Bronchial epithelial cell (primary cell): ENCODE results near the gene CCNJ. TPM values are rescaled to one million over a fixed set of nuclear protein-coding genes. Genes with fewer than 3 reads are reported as not detected.

Experiments
- DNase-seq: peaks from one replicate; pipeline ENCODE4 v3.0.0-alpha.2; 2010; ENCODE audit warnings: low read depth
- FAIRE-seq: peaks from 2 replicates; lab custom pipeline; 2011; peaks lifted over from hg19 to GRCh38; lab: Jason Lieb, UNC
- H3K27me3 ChIP-seq: 2 replicates; pipeline ENCODE4 v1.5.1; 2011; ENCODE audit warnings: low read length; ENCODE audit not compliant: control insufficient read depth, insufficient read depth
- H3K36me3 ChIP-seq: 2 replicates; pipeline ENCODE4 v1.5.1; 2011; ENCODE audit warnings: low read length; ENCODE audit not compliant: control insufficient read depth, insufficient read depth
- H3K4me3 ChIP-seq: 2 replicates; pipeline ENCODE4 v1.5.1; 2011; ENCODE audit warnings: mild to moderate bottlenecking, low read depth, low read length, control low read depth
- total RNA-seq: library from RNA; depleted of rRNA; stranded (reverse); fragments of >200 nt; gene quantifications from 2 replicates; pipeline ENCODE4 v1.2.1, GENCODE V29; 2014
- TF ChIP-seq, protein P1 (sequence below): IDR thresholded peaks from 2 replicates; pipeline ENCODE4 v1.5.1; 2011; ENCODE audit warnings: mild to moderate bottlenecking, moderate library complexity, low read length, control low read depth, inconsistent platforms; ENCODE audit not compliant: insufficient read depth, severe bottlenecking

CCNJ gene
- total RNA-seq, 1 donor from 2014 or later: 10.5 TPM

DNA sequence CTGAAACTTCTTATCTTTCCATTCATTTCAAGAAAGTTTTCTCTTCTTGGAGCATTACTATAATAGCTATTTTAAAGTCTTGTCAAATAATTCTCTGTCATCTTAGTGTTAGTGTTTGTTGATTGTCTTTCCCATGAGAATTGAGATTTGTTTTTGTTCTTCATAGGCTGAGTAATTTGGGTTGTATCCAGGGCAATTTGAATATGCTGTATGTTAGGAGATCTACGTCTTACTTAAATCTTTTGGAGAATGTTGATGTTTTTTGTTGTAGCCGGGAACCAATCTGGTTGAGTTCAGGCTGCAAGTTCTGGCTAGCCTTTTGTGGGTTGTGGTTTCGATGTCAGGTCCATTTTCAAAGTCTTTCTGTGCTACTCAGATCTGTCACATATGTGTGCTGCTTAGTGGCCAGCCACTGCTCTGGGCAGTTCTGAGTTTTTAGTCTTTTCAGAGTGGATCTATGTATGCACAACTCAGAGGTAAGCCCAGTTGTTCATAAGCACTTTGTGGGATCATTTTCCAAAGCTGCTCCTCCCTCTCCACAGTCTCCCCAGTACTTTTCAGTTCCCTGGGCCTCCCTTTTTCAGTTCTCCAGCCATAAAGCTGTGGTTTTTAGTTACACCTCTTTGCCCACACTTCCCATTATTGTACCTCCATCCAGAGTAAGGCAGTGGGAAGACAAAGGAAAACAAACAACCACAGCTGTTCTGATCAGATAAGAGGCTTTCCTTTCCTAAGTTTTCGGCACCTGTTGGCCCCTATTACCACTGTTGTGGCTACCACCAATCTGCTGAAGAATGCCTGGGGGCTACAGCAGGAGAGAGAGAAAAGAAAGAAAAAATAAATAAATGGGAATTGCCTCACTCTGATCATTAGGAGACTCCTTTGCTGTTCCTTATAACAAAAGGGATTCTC lies 4.7 kb upstream of the CCNJ start:
- no peaks in the 10 kb centered on the region for H3K36me3 ChIP-seq
- no peaks in the 10 kb centered on the region for H3K27me3 ChIP-seq
- TF ChIP-seq, protein P1, sequence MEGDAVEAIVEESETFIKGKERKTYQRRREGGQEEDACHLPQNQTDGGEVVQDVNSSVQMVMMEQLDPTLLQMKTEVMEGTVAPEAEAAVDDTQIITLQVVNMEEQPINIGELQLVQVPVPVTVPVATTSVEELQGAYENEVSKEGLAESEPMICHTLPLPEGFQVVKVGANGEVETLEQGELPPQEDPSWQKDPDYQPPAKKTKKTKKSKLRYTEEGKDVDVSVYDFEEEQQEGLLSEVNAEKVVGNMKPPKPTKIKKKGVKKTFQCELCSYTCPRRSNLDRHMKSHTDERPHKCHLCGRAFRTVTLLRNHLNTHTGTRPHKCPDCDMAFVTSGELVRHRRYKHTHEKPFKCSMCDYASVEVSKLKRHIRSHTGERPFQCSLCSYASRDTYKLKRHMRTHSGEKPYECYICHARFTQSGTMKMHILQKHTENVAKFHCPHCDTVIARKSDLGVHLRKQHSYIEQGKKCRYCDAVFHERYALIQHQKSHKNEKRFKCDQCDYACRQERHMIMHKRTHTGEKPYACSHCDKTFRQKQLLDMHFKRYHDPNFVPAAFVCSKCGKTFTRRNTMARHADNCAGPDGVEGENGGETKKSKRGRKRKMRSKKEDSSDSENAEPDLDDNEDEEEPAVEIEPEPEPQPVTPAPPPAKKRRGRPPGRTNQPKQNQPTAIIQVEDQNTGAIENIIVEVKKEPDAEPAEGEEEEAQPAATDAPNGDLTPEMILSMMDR: no peak
- peak; percentile 39 for DNase-seq
- peak; percentile 18 for FAIRE-seq
- no peak overlapping the region for H3K4me3 ChIP-seq

DNA sequence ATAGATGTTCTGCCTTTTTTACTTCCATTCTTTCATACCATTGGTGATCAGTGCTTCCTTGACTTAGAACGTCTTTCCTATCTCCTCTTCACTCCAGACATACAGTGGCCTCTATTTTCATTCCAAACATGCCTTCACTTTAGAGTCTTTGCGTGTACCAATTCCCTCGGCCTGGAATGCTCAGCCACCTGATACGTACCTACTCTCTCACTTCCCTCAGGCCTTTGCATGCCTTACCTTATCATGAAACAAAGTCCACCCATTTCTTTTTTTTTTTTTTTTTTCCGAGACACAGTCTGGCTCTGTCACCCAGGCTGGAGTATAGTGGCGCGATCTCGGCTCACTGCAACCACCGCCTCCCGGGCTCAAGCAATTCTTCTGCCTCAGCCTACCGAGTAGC lies 2.2 kb upstream of the CCNJ start:
- no peak for FAIRE-seq
- TF ChIP-seq, protein P1: no peak
- Histone ChIP-seq H3K36me3 (peaks cover 2% of the 10 kb centered on the region), H3K4me3 (no peak overlapping the region), H3K27me3 (no peaks in the 10 kb centered on the region)
- DNase-seq: no peak

DNA sequence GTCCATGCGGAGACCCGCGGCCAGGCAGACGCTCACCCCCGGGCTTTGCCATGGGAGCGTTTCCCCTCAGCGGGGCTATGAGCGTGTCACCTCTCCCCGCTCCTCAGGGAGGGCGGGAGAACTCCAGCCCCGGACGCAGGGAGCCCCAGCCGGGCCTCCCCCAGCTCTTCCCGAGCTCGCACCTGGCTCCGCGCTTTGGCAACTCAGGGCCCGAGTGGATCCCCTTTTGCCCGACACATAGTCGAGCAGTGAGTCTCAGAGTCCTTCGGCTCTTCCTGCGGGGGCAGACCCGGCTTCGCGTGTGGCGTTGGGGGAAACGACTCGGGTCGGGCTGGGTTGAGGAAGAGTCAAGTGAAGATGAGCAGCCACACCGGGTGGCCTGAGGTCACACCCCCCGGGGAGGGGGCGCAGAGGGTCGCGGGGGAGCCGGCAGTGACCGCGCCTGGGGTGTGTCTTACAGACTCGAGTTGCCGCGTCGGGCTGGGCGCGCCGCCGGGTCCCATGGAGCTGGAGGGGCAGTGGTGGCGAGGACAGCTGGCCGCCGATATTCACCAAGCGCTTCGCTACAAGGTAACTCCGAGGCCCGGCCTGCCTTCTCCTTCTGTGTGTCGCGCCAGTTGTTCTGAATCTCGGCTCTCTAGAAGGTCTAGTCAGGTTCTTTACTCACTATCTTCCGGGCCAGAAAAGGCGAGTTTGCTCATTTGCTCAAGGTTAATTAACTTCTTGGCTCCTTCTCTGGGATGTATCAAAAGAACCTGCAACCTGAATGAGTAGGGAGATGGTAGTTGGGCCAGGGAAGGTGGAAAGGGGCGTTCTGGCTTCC lies 721 bp downstream of the CCNJ start:
- DNase-seq (peak; percentile 28), FAIRE-seq (no peak)
- Histone ChIP-seq H3K36me3 (peaks cover 2% of the 10 kb centered on the region), H3K27me3 (no peaks in the 10 kb centered on the region), H3K4me3 (peak overlapping the region; percentile 90)
- TF ChIP-seq, protein P1: no peak

DNA sequence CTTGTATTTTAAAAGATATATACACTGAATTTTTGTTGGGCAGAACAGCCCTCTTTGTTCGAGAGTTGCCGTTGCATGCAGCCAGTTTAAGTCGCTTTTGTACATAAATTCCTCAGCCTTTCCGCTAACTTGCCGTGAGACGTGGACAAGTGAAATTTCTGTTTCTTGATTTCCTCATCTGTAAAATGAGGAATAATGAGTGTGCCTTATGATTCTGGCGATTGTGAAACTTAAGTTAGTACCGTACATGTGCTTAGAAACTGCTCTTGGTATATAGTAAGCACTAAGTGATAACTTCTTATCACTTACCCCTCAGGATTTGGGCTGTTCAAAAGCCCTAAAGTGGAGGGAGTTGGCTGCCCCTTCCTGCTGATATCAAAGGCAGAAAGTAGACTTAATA lies 1.4 kb downstream of the CCNJ start:
- TF ChIP-seq, protein P1: no peak
- no peak for FAIRE-seq
- Histone ChIP-seq H3K27me3 (no peaks in the 10 kb centered on the region), H3K4me3 (peak overlapping the region; percentile 90), H3K36me3 (peaks cover 2% of the 10 kb centered on the region)
- DNase-seq: peak; percentile 61

DNA sequence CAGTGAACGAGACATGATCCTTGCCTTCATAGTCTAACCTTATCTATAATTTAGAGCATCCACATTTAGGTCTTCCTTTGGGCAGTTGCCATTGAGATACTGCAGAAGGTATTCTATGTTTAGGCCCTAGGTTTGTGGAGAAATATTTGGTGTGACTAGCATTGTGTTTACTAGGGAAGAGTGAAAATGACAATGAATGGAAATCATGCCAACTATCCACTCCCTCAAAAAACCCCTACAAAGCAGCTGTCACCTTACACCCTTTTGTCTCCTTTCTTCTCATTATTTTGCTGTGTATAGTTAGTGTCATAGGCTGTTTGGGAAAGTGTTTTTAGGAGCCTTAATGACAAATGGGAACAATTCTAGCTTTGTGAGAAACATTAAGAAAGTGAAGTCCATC lies 3.2 kb downstream of the CCNJ start:
- DNase-seq (no peak), FAIRE-seq (no peak)
- TF ChIP-seq, protein P1: no peak
- no peaks in the 10 kb centered on the region for H3K27me3 ChIP-seq
- H3K4me3 ChIP-seq: no peak overlapping the region
- peaks cover 4% of the 10 kb centered on the region for H3K36me3 ChIP-seq
